ENCODE data around the gene GPT2. TPM values are rescaled to one million over a fixed set of nuclear protein-coding genes. Genes with fewer than 3 reads are reported as not detected.

GPT2 gene
- total and polyA plus RNA-seq, 8 donors, result 9.1 to 44.9 (median 37.5) TPM

DNA sequence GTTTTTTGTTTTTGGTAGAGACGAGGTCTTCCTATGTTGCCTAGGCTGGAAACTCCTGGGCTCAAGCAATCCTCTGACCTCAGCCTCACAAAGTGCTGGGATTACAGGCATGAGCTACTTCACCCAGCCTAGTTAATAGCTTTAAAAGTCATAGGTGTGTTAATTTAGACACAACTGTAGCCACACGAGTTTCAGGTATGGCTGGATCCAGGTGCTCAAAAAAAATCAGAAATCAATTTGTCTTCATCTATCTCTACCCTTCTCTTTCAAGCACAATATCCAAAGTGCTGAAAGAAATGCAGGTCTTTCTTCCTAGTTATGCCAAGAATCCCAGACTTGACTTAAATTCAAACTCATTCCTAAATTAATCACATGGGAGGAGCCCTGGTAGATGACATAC lies 29.3 kb upstream of the GPT2 start:
- ATAC-seq, result no peak
- Histone ChIP-seq H3K27me3 (no peaks in the 10 kb centered on the region), H3K36me3 (no peaks in the 10 kb centered on the region), H3K4me1 (no peaks in the 10 kb centered on the region), H3K27ac (no peak overlapping the region), H3K9me3 (no peaks in the 10 kb centered on the region), H3K4me3 (no peak overlapping the region)
- DNase-seq, result no peak
- intact Hi-C loops (cut with DNase I), result loop anchor here (5.0 to 10.0 kb wide), 2 partner anchors 52 to 60 kb away; no protein-coding TSS in a partner anchor
- TF ChIP-seq, protein P1, sequence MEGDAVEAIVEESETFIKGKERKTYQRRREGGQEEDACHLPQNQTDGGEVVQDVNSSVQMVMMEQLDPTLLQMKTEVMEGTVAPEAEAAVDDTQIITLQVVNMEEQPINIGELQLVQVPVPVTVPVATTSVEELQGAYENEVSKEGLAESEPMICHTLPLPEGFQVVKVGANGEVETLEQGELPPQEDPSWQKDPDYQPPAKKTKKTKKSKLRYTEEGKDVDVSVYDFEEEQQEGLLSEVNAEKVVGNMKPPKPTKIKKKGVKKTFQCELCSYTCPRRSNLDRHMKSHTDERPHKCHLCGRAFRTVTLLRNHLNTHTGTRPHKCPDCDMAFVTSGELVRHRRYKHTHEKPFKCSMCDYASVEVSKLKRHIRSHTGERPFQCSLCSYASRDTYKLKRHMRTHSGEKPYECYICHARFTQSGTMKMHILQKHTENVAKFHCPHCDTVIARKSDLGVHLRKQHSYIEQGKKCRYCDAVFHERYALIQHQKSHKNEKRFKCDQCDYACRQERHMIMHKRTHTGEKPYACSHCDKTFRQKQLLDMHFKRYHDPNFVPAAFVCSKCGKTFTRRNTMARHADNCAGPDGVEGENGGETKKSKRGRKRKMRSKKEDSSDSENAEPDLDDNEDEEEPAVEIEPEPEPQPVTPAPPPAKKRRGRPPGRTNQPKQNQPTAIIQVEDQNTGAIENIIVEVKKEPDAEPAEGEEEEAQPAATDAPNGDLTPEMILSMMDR (IDR thresholded peaks at IDR 0.05), result no peak

DNA sequence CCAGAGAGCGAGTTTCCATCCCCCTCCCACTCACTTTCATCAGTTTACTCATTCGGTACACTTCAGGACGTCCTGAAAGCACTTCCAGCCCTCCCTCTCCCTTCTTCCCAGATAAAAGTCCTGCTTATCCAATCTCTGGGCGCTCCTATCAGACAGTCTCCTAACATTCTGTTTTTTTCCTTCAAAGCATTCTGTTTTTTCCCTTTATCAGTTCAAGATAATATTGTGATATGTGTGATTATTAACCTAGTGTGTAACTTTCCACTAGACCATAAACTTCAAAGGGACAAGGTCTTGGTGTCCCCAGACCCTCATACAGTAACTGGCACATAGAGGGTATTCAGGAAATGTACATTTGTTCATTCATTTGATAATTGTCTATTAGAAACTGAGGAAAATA lies 28.8 kb upstream of the GPT2 start:
- Histone ChIP-seq H3K36me3 (no peaks in the 10 kb centered on the region), H3K4me3 (no peak overlapping the region), H3K4me1 (no peaks in the 10 kb centered on the region), H3K9me3 (no peaks in the 10 kb centered on the region), H3K27ac (no peak overlapping the region), H3K27me3 (no peaks in the 10 kb centered on the region)
- ATAC-seq, result no peak
- intact Hi-C loops (cut with DNase I), result loop anchor here in 1 of 2 donors (10.0 kb wide), 1 partner anchor 59 kb away; no protein-coding TSS in a partner anchor
- TF ChIP-seq, protein P1 (IDR thresholded peaks at IDR 0.05), result no peak
- no peak for DNase-seq

DNA sequence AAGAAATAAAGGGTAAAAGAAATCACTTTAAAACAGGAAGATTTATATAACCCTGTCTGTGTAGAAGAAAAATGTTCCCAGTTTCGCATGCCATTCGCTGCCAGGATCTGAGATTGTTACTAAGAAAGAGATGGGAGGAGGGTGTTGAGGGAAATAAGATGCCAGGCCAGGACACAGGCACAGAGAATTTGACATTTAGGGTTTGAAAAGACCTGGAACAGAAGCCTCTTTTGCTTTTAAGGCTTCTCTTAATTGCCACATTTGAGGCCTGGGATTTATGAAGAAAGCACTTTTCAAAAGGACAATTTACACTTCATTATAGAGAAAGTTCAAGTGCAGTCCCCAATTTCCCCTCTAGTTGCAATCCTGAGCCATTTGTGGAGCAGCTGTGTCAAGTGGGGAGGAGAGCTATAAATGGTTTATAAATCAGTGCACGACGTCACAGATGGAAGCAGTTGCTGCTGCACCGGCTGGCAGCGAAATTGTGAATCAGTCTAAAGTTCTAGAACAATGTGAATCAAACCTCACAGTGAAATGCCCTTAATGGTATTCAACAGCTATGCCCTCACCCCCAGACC lies 26.7 kb upstream of the GPT2 start:
- H3K9me3 ChIP-seq, result no peaks in the 10 kb centered on the region
- intact Hi-C loops (cut with DNase I), result loop anchor here in 1 of 2 donors (10.0 kb wide), 1 partner anchor 57 kb away; no protein-coding TSS in a partner anchor
- H3K36me3 ChIP-seq, result no peaks in the 10 kb centered on the region
- ATAC-seq (peak; percentile 40), DNase-seq (peak in 2 of 4 donors; percentile 27 to 56)
- no peaks in the 10 kb centered on the region for H3K27me3 ChIP-seq
- TF ChIP-seq, protein P1 (IDR thresholded peaks at IDR 0.05), result peak in 1 of 2 donors; percentile 17
- H3K4me3 ChIP-seq, result no peak overlapping the region
- H3K4me1 ChIP-seq, result no peaks in the 10 kb centered on the region
- H3K27ac ChIP-seq, result no peak overlapping the region

DNA sequence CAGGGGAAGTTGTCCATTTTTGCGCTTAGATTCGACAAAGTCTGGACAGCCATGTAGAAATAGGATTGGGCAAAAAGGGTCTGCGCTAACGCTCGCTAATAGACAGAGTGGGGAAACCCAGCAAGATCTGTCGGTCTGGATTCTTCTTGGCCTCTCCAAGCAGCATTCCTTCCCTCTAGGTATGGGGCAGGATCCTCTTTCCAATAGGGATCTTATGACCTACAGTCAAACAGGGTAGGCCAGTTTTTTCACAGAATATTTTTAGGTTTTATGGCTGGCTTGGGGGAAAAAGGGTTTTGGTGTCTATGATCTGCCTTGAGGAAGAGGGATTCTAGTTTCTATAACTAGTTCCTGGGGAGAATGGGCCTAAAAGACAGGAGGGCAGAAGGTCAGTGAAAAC lies 26.0 kb upstream of the GPT2 start:
- H3K27me3 ChIP-seq, result no peaks in the 10 kb centered on the region
- no peaks in the 10 kb centered on the region for H3K4me1 ChIP-seq
- TF ChIP-seq, protein P1 (IDR thresholded peaks at IDR 0.05), result no peak
- no peak for DNase-seq
- no peak overlapping the region for H3K4me3 ChIP-seq
- no peak for ATAC-seq
- H3K36me3 ChIP-seq, result no peaks in the 10 kb centered on the region
- H3K27ac ChIP-seq, result no peak overlapping the region
- intact Hi-C loops (cut with DNase I), result loop anchor here in 1 of 2 donors (10.0 kb wide), 1 partner anchor 57 kb away; no protein-coding TSS in a partner anchor
- no peaks in the 10 kb centered on the region for H3K9me3 ChIP-seq

DNA sequence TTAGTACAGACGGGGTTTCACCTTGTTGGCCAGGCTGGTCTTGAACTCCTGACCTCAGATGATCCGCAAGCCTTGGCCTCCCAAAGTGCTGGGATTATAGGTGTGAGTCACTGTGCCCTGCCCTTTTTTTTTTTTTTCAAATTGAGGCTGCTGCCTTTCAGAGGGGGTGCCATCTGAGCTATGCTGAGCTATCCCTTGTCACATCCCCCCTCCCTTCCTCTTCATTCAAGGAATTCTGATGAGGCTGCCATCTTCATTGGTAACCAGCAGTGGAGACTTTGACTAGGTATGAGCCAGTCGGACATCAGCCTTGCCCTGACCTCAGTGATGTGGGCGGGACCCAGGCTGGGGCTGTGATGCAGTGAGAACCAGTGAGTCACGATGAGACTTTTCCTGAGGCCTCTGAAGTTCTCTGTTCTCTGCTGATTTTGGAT lies 24.4 kb upstream of the GPT2 start:
- Histone ChIP-seq H3K4me3 (no peak overlapping the region), H3K27me3 (no peaks in the 10 kb centered on the region), H3K36me3 (no peaks in the 10 kb centered on the region), H3K4me1 (no peaks in the 10 kb centered on the region), H3K9me3 (no peaks in the 10 kb centered on the region), H3K27ac (no peak overlapping the region)
- intact Hi-C loops (cut with DNase I), result loop anchor here in 1 of 2 donors (10.0 kb wide), 1 partner anchor 55 kb away; no protein-coding TSS in a partner anchor
- TF ChIP-seq, protein P1 (IDR thresholded peaks at IDR 0.05), result no peak
- DNase-seq (no peak), ATAC-seq (peak; percentile 44)

All from left lung (tissue), 10 donors.